Measurements from ENCODE around the gene EIF1AX. TPM values are rescaled to one million over a fixed set of nuclear protein-coding genes. Genes with fewer than 3 reads are reported as not detected.

EIF1AX gene
- total RNA-seq, 1 experiment from 2014 or later = 49.6 TPM

Other genes with a start within 250 kb of the EIF1AX start
- gene BCLAF3, start 150.8 kb downstream of the EIF1AX start, total RNA-seq (2014; rRNA removed; shearing (Covaris generic); ENCODE audit: low replicate concordance) = 1.9 and 2.0 TPM in 2 replicates
- gene MAP7D2, start 24.9 kb downstream of the EIF1AX start, total RNA-seq (2014; rRNA removed; shearing (Covaris generic); ENCODE audit: low replicate concordance) = 0.03 and 1.6 TPM in 2 replicates
- gene RPS6KA3, start 125.1 kb upstream of the EIF1AX start, total RNA-seq (2014; rRNA removed; shearing (Covaris generic); ENCODE audit: low replicate concordance) = 31.7 and 40.6 TPM in 2 replicates

Measured in Caki2 (cell line).